ENCODE results near the gene CEP131. TPM values are rescaled to one million over a fixed set of nuclear protein-coding genes. Genes with fewer than 3 reads are reported as not detected.

Gene CEP131
- 1 to 10 TPM; 5.5 to 8.1 (median 6.0) TPM for total RNA-seq

- H3K27me3 ChIP-seq = no peaks in the 10 kb centered on the region
- H3K9me3 ChIP-seq = no peaks in the 10 kb centered on the region
- peak; percentile 95 for DNase-seq
- 2 to 5% methylated on average over 28 to 33 of the region's 79 CpGs for WGBS, 2 donors
- H3K4me3 ChIP-seq = peak within 1 kb of the TSS; percentile 51 to 82 (median 68)
- H3K4me1 ChIP-seq = peaks cover 17 to 26% (median 22%) of the 10 kb centered on the region in 3 donors
- peak within 1 kb of the TSS; percentile 35 to 71 (median 61) for H3K27ac ChIP-seq
- intact Hi-C loops (cut with DNase I) = no loop called here
- TF ChIP-seq CTCF (IDR thresholded peaks at IDR 0.05) = no peak
- peak in 1 of 4 donors; percentile 18 for TF ChIP-seq POLR2A (IDR thresholded peaks at IDR 0.05)
- peaks cover 0 to 15% (median 0%) of the 10 kb centered on the region in 3 donors for H3K36me3 ChIP-seq
Measured at GRCh38 chr17:81222906-81223761, at the start of gene CEP131. Gene CEP131, minus strand, starts transcription at chr17:81222965. Its CDS starts 2,909 bp downstream, at chr17:81220056.

GRCh38 chr17:81271226-81271625 is 48.5 kb upstream of the CEP131 start:
- Histone ChIP-seq H3K27ac (no peak overlapping the region), H3K4me3 (no peak overlapping the region), H3K9me3 (no peaks in the 10 kb centered on the region), H3K27me3 (no peaks in the 10 kb centered on the region), H3K4me1 (no peaks in the 10 kb centered on the region), H3K36me3 (peaks cover 15 to 99% (median 34%) of the 10 kb centered on the region in 3 donors)
- 68 to 83% methylated on average over 1 to 7 of the region's 12 CpGs for WGBS, 2 donors
- intact Hi-C loops (cut with DNase I) = no loop called here
- TF ChIP-seq POLR2A (IDR thresholded peaks at IDR 0.05) = no peak
- no peak for TF ChIP-seq CTCF (IDR thresholded peaks at IDR 0.05)
- DNase-seq = no peak

GRCh38 chr17:81270279-81270678 is 47.5 kb upstream of the CEP131 start:
- no peaks in the 10 kb centered on the region for H3K4me1 ChIP-seq
- H3K4me3 ChIP-seq = no peak overlapping the region
- no peak overlapping the region for H3K27ac ChIP-seq
- no peak for TF ChIP-seq POLR2A (IDR thresholded peaks at IDR 0.05)
- no peak for TF ChIP-seq CTCF (IDR thresholded peaks at IDR 0.05)
- intact Hi-C loops (cut with DNase I) = no loop called here
- no peaks in the 10 kb centered on the region for H3K9me3 ChIP-seq
- H3K36me3 ChIP-seq = peaks cover 15 to 99% (median 33%) of the 10 kb centered on the region in 3 donors
- WGBS, 2 donors = 82 to 85% methylated on average over 15 to 16 of the region's 18 CpGs
- H3K27me3 ChIP-seq = no peaks in the 10 kb centered on the region
- DNase-seq = no peak

- Histone ChIP-seq H3K36me3 (peaks cover 7 to 99% (median 34%) of the 10 kb centered on the region in 3 donors), H3K27me3 (no peaks in the 10 kb centered on the region), H3K9me3 (no peaks in the 10 kb centered on the region), H3K4me3 (no peak overlapping the region), H3K4me1 (no peaks in the 10 kb centered on the region), H3K27ac (no peak overlapping the region)
- no peak for DNase-seq
- 91 to 99% methylated on average over 6 of the region's 6 CpGs for WGBS, 2 donors
- intact Hi-C loops (cut with DNase I) = loop anchor here (10.0 kb wide), 1 partner anchor 327 kb away; no protein-coding TSS in a partner anchor
- TF ChIP-seq CTCF (IDR thresholded peaks at IDR 0.05) (no peak), POLR2A (IDR thresholded peaks at IDR 0.05) (no peak)
Measured at GRCh38 chr17:81267390-81268067, 44.8 kb upstream of the CEP131 start.

- no peak for DNase-seq
- Histone ChIP-seq H3K27me3 (no peaks in the 10 kb centered on the region), H3K9me3 (no peaks in the 10 kb centered on the region), H3K4me3 (no peak overlapping the region), H3K27ac (no peak overlapping the region), H3K4me1 (no peaks in the 10 kb centered on the region), H3K36me3 (peaks cover 13 to 100% (median 40%) of the 10 kb centered on the region in 3 donors)
- 94 to 100% methylated on average over 1 to 14 of the region's 22 CpGs for WGBS, 2 donors
- intact Hi-C loops (cut with DNase I) = loop anchor here (10.0 kb wide), 1 partner anchor 329 kb away; no protein-coding TSS in a partner anchor
- TF ChIP-seq CTCF (IDR thresholded peaks at IDR 0.05) = no peak
- TF ChIP-seq POLR2A (IDR thresholded peaks at IDR 0.05) = no peak
Measured at GRCh38 chr17:81265576-81265975, 42.8 kb upstream of the CEP131 start.
